Chondrocyte (in vitro differentiated cells): Measurements from ENCODE around the gene PPP1R12C. TPM values are rescaled to one million over a fixed set of nuclear protein-coding genes. Genes with fewer than 3 reads are reported as not detected.

Experiments used
- DNase-seq: peaks from one replicate; pipeline ENCODE4 v3.0.0; 2021; ENCODE audit warnings: mixed read lengths, low spot score
- H3K27ac Mint-ChIP-seq: one replicate; pipeline ENCODE4 v1.8.0; 2021; ENCODE audit warnings: mild to moderate bottlenecking, moderate library complexity, mixed read lengths; ENCODE audit not compliant: unreplicated experiment
- H3K27me3 Mint-ChIP-seq: 2 replicates; pipeline ENCODE4 v1.8.0; 2021; ENCODE audit warnings: low read depth, mixed read lengths
- H3K36me3 Mint-ChIP-seq: 2 replicates; pipeline ENCODE4 v1.8.0; 2021; ENCODE audit warnings: low read depth, mixed read lengths
- H3K4me1 Mint-ChIP-seq: 2 replicates; pipeline ENCODE4 v1.8.0; 2021; ENCODE audit warnings: low read depth, mild to moderate bottlenecking, mixed read lengths
- H3K4me3 Mint-ChIP-seq: one replicate; pipeline ENCODE4 v1.8.0; 2021; ENCODE audit warnings: mild to moderate bottlenecking, moderate library complexity, mixed read lengths; ENCODE audit not compliant: unreplicated experiment
- H3K9me3 Mint-ChIP-seq: 2 replicates; pipeline ENCODE4 v1.8.0; 2021; ENCODE audit warnings: low read depth, mixed read lengths
- total RNA-seq: library from RNA; stranded (reverse); gene quantifications from 3 replicates; pipeline ENCODE4 v1.2.1, GENCODE V29; 2021
- TF ChIP-seq, protein P1 (sequence below): fragments of 200-600 bp; sonication (generic); IDR thresholded peaks from 2 replicates; pipeline ENCODE4 v1.5.0; 2021; ENCODE audit warnings: antibody characterized with exemption, mild to moderate bottlenecking, moderate library complexity

PPP1R12C gene
- total RNA-seq, 1 donor from 2014 or later: 103 TPM

DNA sequence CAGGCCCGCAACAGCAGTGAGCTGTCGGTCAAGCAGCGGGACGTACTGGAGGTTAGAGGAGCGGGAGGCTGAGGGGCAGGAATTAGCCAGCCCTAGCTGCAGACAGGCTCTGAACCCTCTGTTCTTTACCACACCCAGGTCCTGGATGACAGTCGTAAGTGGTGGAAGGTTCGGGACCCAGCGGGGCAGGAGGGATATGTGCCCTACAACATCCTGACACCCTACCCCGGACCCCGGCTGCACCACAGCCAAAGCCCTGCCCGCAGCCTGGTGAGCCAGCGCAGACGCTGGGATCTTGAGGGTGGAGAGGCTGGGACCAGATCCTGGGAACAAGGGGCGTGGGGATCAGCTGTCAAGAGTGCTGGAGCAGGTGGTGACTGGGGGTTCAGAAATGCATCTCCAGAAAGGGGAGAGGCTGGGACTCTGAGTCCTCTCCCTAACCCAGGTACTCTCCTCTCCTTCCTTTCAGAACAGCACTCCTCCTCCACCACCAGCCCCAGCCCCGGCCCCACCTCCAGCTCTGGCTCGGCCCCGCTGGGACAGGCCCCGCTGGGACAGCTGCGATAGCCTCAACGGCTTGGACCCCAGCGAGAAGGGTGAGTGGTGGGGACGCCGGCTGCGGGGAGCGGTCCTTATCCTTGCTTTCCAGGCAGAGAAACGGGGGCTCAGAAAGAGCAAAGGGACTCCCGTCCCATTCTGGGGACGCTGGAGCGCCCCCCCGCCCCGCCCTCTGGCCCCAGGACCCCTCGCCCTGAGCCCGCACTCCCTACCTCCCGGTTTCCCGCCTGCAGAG is 31.3 kb downstream of the PPP1R12C start:
- Mint-ChIP-seq H3K4me3 (no peak overlapping the region), H3K4me1 (peaks cover 30% of the 10 kb centered on the region)

DNA sequence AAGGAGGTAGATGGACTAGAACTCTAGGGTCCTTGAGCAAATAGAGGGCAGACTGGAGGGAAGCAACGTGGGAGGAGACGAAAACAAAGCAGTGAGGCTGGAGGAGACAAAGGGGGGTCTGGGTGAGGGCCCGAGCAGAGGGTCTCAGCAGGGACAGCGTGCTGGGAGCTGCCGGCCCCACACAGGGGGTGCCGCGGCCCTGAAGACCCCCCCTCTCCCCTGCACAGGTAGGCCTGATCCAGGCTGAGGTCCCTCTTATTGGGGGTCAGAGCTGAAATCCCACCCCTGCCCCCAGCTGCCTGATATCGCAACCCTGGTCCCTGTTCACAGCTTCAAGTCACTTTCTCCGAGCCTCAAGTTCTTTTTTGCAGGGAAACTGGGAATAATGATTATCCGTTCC is 33.0 kb downstream of the PPP1R12C start:
- H3K36me3 Mint-ChIP-seq: peaks cover 5% of the 10 kb centered on the region
- peaks cover 40% of the 10 kb centered on the region for H3K4me1 Mint-ChIP-seq
- TF ChIP-seq, protein P1, sequence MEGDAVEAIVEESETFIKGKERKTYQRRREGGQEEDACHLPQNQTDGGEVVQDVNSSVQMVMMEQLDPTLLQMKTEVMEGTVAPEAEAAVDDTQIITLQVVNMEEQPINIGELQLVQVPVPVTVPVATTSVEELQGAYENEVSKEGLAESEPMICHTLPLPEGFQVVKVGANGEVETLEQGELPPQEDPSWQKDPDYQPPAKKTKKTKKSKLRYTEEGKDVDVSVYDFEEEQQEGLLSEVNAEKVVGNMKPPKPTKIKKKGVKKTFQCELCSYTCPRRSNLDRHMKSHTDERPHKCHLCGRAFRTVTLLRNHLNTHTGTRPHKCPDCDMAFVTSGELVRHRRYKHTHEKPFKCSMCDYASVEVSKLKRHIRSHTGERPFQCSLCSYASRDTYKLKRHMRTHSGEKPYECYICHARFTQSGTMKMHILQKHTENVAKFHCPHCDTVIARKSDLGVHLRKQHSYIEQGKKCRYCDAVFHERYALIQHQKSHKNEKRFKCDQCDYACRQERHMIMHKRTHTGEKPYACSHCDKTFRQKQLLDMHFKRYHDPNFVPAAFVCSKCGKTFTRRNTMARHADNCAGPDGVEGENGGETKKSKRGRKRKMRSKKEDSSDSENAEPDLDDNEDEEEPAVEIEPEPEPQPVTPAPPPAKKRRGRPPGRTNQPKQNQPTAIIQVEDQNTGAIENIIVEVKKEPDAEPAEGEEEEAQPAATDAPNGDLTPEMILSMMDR: no peak
- H3K27ac Mint-ChIP-seq: no peak overlapping the region
- H3K27me3 Mint-ChIP-seq: peaks cover 38% of the 10 kb centered on the region
- no peak overlapping the region for H3K4me3 Mint-ChIP-seq
- DNase-seq: no peak
- no peaks in the 10 kb centered on the region for H3K9me3 Mint-ChIP-seq

More for the DNA sequence above, 31.3 kb downstream of the PPP1R12C start:
- DNase-seq: no peak
- TF ChIP-seq, protein P1: no peak
- Mint-ChIP-seq H3K36me3 (peaks cover 8% of the 10 kb centered on the region), H3K9me3 (no peaks in the 10 kb centered on the region), H3K27me3 (peaks cover 24% of the 10 kb centered on the region), H3K27ac (no peak overlapping the region)

DNA sequence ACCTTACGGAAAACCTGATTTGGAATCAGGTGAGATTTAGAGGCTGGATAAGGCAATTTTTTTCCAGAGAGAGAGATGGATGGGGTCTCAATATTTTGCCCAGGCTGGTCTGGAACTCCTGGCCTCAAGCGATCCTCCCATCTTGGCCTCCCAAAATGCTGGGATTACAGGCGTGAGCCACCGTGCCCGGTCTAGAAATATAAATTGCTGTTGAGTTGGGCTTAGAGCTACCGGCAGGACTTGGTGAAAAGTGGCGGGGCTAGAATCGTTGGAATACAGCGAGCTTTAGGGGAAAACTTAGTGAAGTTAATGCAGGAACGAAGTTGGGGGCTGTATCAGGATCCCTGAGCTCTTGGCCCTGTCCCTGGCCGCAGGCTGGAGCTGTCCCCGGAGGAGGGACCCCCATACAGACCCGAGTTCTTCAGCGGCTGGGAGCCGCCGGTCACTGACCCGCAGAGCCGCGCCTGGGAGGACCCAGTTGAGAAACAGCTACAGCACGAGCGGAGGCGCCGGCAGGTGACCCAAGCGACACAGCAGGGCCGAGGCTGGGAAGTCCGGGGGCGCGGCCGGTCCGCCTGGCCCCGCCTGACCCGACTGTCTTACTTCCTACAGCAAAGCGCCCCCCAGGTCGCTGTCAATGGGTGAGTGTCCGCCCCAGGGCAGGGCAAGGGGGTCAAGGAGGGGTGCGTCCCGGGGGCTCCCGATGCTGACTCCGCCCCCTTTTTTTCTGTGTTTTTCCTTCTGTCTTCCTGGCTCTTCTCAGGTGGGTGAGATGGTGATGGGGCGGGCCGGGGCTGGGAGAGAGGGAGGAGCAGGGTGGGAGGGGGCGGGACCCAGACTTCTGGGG is 34.2 kb downstream of the PPP1R12C start:
- Mint-ChIP-seq H3K27me3 (peaks cover 44% of the 10 kb centered on the region), H3K4me3 (no peak overlapping the region), H3K36me3 (peaks cover 2% of the 10 kb centered on the region), H3K4me1 (peaks cover 33% of the 10 kb centered on the region), H3K9me3 (no peaks in the 10 kb centered on the region), H3K27ac (no peak overlapping the region)
- DNase-seq: no peak
- TF ChIP-seq, protein P1: no peak

DNA sequence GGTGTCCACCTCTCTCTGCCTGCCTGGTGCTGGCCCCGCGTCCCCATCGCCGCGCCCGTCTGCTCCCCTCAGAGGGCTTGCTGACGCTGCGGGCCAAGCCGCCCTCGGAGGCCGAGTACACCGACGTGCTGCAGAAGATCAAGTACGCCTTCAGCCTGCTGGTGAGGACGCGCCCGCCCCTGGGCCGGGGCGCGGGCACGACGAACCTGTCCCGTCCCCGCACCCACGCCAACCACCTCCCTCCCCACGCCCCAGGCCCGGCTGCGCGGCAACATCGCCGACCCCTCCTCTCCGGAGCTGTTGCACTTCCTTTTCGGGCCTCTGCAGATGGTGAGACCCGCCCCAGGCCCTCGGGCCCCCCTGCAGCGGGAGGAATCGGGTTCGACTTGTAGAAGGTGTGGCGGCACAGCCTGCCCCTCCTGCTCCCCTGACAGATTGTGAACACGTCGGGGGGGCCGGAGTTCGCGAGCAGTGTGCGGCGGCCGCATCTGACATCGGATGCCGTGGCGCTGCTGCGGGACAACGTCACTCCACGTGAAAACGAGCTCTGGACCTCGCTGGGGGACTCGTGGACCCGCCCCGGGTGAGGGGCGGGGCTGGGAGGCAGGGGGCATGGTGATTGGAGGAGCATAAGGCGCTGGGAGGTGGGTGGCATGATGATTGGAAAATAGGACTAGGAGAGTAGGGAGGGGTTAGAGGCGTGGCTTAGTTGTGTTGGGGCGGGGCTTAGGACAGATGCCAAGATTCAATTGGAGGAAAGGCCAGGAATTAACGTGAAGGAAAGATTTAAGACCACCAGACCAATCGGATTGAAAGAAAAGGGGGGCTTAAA is 35.2 kb downstream of the PPP1R12C start:
- H3K27ac Mint-ChIP-seq: peak overlapping the region; percentile 32

More for the DNA sequence above, 35.2 kb downstream of the PPP1R12C start:
- H3K4me1 Mint-ChIP-seq: peaks cover 23% of the 10 kb centered on the region
- H3K9me3 Mint-ChIP-seq: no peaks in the 10 kb centered on the region
- H3K27me3 Mint-ChIP-seq: peaks cover 46% of the 10 kb centered on the region
- peak overlapping the region; percentile 53 for H3K4me3 Mint-ChIP-seq
- H3K36me3 Mint-ChIP-seq: peaks cover 2% of the 10 kb centered on the region
- no peak for DNase-seq
- TF ChIP-seq, protein P1: no peak
